ENCODE measurements around the gene ZNF862. TPM values are rescaled to one million over a fixed set of nuclear protein-coding genes. Genes with fewer than 3 reads are reported as not detected.

The ZNF862 gene
- total RNA-seq, 1 experiment from 2014 or later: 1.9 TPM

- Mint-ChIP-seq H3K27me3 (ENCODE audit: low read depth) (peaks cover 83% of the 10 kb centered on the region), H3K27ac (no peak overlapping the region), H3K36me3 (ENCODE audit: insufficient read depth in 1 of 3, low read depth in 3 of 3) (no peaks in the 10 kb centered on the region), H3K4me1 (peaks cover 0 to 14% of the 10 kb centered on the region in 2 experiments; a peak in 2 of 4 replicates), H3K4me3 (peak overlapping the region; percentile 27 to 69), H3K9me3 (no peaks in the 10 kb centered on the region)
- H3K79me2 ChIP-seq (ENCODE audit: insufficient read depth, low read length): no peaks in the 10 kb centered on the region
- H3K56ac ChIP-seq (ENCODE audit: insufficient read length, low read depth, low read length): no peak overlapping the region
- no peak for DNase-seq
- H3K23ac ChIP-seq (ENCODE audit: insufficient read length, low read depth, low read length): no peak overlapping the region
- H4K20me1 ChIP-seq (ENCODE audit: control insufficient read depth, insufficient read depth, insufficient read length): peaks cover 4% of the 10 kb centered on the region
- no peak overlapping the region for H4K8ac ChIP-seq (replicated peaks; ENCODE audit: insufficient read length, low read depth, low read length)
- no peak for TF ChIP-seq CTCF (conservative IDR thresholded peaks at IDR 0.05)
- no peak overlapping the region for H2BK5ac ChIP-seq (ENCODE audit: insufficient read length, low read length)
- no peak overlapping the region for H3K18ac ChIP-seq (ENCODE audit: insufficient read length, low read depth, low read length)
- no peak overlapping the region for H3K9ac ChIP-seq (ENCODE audit: extremely low read depth, insufficient read length, low read length)
- no peaks in the 10 kb centered on the region for H3K9me3 ChIP-seq (ENCODE audit: control insufficient read depth, low read depth, low read length)
- H3K23me2 ChIP-seq (ENCODE audit: insufficient read length, low read depth, low read length, poor library complexity, severe bottlenecking): no peaks in the 10 kb centered on the region
- H2AFZ ChIP-seq (ENCODE audit: low read length): no peak overlapping the region
- no peak overlapping the region for H2BK120ac ChIP-seq (ENCODE audit: low read depth, low read length, poor library complexity, severe bottlenecking)
- no peak overlapping the region for H2BK20ac ChIP-seq (ENCODE audit: low read depth, low read length, poor library complexity, severe bottlenecking)
- no peaks in the 10 kb centered on the region for H3K79me1 ChIP-seq (ENCODE audit: insufficient read depth, low read depth, low read length, poor library complexity, severe bottlenecking)
- H2AK5ac ChIP-seq (ENCODE audit: insufficient read length, low read length): no peak overlapping the region
- H2BK15ac ChIP-seq (ENCODE audit: low read depth, low read length): no peak overlapping the region
- no peaks in the 10 kb centered on the region; the same call in 1 of the 2 replicates for H3K27me3 ChIP-seq (ENCODE audit: insufficient read depth, low read length)
- H4K5ac ChIP-seq (ENCODE audit: insufficient read length, low read depth, low read length): no peak overlapping the region
- H3K27ac ChIP-seq (ENCODE audit: insufficient read length, low read depth, low read length): no peak overlapping the region
- H3K14ac ChIP-seq (ENCODE audit: insufficient read depth, low read length): no peak overlapping the region
- no CpG with 5 or more reads among the region's 14 CpGs for WGBS (ENCODE audit: extremely low coverage, insufficient read length, low lambda C conversion rate)
- H3K4me2 ChIP-seq (ENCODE audit: insufficient read depth, insufficient read length, low read length): peak overlapping the region; percentile 21
- H3T11ph ChIP-seq (ENCODE audit: low read length): no peak overlapping the region
- H3K4me1 ChIP-seq (ENCODE audit: insufficient read depth, low read length): no peaks in the 10 kb centered on the region
- H2BK12ac ChIP-seq (ENCODE audit: insufficient read length, low read depth, low read length): no peak overlapping the region
- no peak overlapping the region for H4K91ac ChIP-seq (ENCODE audit: insufficient read length, low read depth, low read length)
- H3K4ac ChIP-seq (ENCODE audit: low read depth, low read length): no peak overlapping the region
Measured at GRCh38 chr7:149790754-149791360, 47.3 kb upstream of the ZNF862 start.

Data from H9 (cell line).